ENCODE results near the gene VRK2.

DNA sequence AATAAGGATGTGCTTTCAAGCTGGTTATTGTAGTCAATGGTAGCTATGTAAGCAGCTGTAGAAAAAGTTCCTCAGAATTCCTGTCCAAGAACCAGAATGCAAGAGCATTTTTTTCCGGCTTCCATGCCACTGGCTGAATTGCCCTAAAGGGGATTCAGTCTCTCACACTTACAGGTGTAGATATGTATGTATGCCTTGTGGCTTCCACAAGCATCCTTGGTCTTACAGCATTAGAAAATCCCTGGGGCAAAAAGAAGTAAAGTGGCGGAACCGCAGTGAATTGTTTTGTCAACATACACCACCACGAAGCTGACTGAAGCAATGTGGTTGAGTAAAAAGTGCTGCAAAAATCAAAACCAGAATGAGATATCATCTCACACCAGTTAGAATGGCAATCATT, 139.9 kb downstream of the VRK2 start:
- TF ChIP-seq CTCF (IDR thresholded peaks at IDR 0.05) (no peak), POLR2AphosphoS5 (IDR thresholded peaks at IDR 0.05) (no peak), POLR2A (IDR thresholded peaks at IDR 0.05) (no peak)
